ENCODE measurements around the gene GJA3.

DNA sequence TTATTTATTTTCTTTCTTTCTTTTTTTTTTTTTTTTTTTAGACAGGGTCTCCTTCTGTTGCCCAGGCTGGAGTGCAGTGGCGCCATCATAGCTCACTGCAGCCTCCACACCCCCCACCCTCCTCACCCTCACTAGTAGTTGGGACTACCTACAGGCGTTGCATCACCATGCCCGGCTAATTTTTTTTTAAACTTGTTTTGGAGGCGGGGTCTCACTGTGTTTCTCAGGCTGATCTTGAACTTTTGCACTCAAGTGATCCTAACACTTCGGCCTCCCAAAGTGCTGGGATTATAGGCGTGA, 33.6 kb downstream of the GJA3 start:
- TF ChIP-seq POLR2A (IDR thresholded peaks at IDR 0.05) (no peak), EP300 (IDR thresholded peaks at IDR 0.05) (no peak)
- TF ChIP-seq, protein P1, sequence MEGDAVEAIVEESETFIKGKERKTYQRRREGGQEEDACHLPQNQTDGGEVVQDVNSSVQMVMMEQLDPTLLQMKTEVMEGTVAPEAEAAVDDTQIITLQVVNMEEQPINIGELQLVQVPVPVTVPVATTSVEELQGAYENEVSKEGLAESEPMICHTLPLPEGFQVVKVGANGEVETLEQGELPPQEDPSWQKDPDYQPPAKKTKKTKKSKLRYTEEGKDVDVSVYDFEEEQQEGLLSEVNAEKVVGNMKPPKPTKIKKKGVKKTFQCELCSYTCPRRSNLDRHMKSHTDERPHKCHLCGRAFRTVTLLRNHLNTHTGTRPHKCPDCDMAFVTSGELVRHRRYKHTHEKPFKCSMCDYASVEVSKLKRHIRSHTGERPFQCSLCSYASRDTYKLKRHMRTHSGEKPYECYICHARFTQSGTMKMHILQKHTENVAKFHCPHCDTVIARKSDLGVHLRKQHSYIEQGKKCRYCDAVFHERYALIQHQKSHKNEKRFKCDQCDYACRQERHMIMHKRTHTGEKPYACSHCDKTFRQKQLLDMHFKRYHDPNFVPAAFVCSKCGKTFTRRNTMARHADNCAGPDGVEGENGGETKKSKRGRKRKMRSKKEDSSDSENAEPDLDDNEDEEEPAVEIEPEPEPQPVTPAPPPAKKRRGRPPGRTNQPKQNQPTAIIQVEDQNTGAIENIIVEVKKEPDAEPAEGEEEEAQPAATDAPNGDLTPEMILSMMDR (IDR thresholded peaks at IDR 0.05), result no peak

All from tibial nerve (tissue), 4 donors.